ENCODE results near the gene CBLB.

Gene CBLB

GRCh38 chr3:105813710-105814109, 55.1 kb downstream of the CBLB start:
- no peak for DNase-seq

GRCh38 chr3:105812194-105812586, 56.6 kb downstream of the CBLB start:
- DNase-seq: no peak

- DNase-seq: no peak
Measured at GRCh38 chr3:105811518-105812193, 57.2 kb downstream of the CBLB start.

- no peak for DNase-seq
Measured at GRCh38 chr3:105809208-105809888, 59.5 kb downstream of the CBLB start.

- no peak for DNase-seq
Measured at GRCh38 chr3:105807701-105808100, 61.1 kb downstream of the CBLB start.

- no peak for DNase-seq
Measured at GRCh38 chr3:105807146-105807545, 61.7 kb downstream of the CBLB start.

GRCh38 chr3:105806359-105806758, 62.5 kb downstream of the CBLB start:
- peak; percentile 69 for DNase-seq

- no peak for DNase-seq
Measured at GRCh38 chr3:105805404-105805803, 63.4 kb downstream of the CBLB start.

- no peak for DNase-seq
Measured at GRCh38 chr3:105802118-105802706, 66.6 kb downstream of the CBLB start.

- DNase-seq: peak; percentile 45
Measured at GRCh38 chr3:105801397-105801796, 67.4 kb downstream of the CBLB start.

- no peak for DNase-seq
Measured at GRCh38 chr3:105800320-105800719, 68.5 kb downstream of the CBLB start.

GRCh38 chr3:105799286-105799685, 69.5 kb downstream of the CBLB start:
- DNase-seq: no peak

- DNase-seq: peak; percentile 22
Measured at GRCh38 chr3:105798381-105798934, 70.4 kb downstream of the CBLB start.

- DNase-seq: no peak
Measured at GRCh38 chr3:105793040-105793439, 75.8 kb downstream of the CBLB start.

GRCh38 chr3:105791919-105792786, 76.7 kb downstream of the CBLB start:
- no peak for DNase-seq

- DNase-seq: no peak
Measured at GRCh38 chr3:105791131-105791530, 77.7 kb downstream of the CBLB start.

GRCh38 chr3:105790534-105790933, 78.3 kb downstream of the CBLB start:
- no peak for DNase-seq

- DNase-seq: no peak
Measured at GRCh38 chr3:105788593-105788992, 80.2 kb downstream of the CBLB start.

- DNase-seq: no peak
Measured at GRCh38 chr3:105787453-105787852, 81.4 kb downstream of the CBLB start.

- DNase-seq: no peak
Measured at GRCh38 chr3:105786990-105787389, 81.8 kb downstream of the CBLB start.

- no peak for DNase-seq
Measured at GRCh38 chr3:105786241-105786640, 82.6 kb downstream of the CBLB start.

GRCh38 chr3:105785803-105786202, 83.0 kb downstream of the CBLB start:
- no peak for DNase-seq

GRCh38 chr3:105783631-105784030, 85.2 kb downstream of the CBLB start:
- DNase-seq: no peak

All from CD4-positive, alpha-beta T cell treated with Interleukin-10 for 1 hour (primary cell).